Activated CD8-positive, alpha-beta memory T cell treated with anti-CD3 and anti-CD28 coated beads, Interleukin-2, amount 50 U/mL, for 1 hour (primary cell): ENCODE results near the gene GPR143.

Source experiments
- DNase-seq: peaks from one replicate; pipeline ENCODE4 v3.0.0-alpha.2; 2020; ENCODE audit errors: extremely low read depth

GPR143 gene

DNA sequence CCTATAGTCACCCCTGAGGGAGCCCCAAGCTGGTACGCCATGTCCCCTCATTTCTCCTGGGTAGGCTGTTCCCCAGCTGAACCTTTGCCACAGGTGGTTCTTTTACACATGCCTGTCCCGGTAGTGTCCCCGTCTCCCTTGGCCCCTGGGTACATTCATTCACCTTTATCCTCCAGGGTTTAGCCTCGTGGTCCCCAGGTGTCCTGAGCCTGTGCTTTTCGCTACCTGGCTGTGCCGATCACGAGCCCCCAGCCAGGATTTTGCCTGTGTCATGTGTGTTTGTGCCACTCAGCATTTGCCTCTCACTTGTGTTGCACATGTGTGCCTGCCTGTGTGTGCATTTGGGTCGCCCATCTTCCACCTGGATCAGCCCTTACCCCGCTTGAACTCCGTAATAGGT, 57.6 kb downstream of the GPR143 start:
- DNase-seq, result no peak

- no peak for DNase-seq
Measured at GRCh38 chrX:9707306-9708033, 58.2 kb downstream of the GPR143 start.

- no peak for DNase-seq
Measured at GRCh38 chrX:9706421-9706820, 59.2 kb downstream of the GPR143 start.

- no peak for DNase-seq
Measured at GRCh38 chrX:9704876-9705465, 60.7 kb downstream of the GPR143 start.

- DNase-seq, result no peak
Measured at GRCh38 chrX:9703406-9703805, 62.2 kb downstream of the GPR143 start.

GRCh38 chrX:9701790-9702189, 63.9 kb downstream of the GPR143 start:
- no peak for DNase-seq

GRCh38 chrX:9700555-9700954, 65.1 kb downstream of the GPR143 start:
- DNase-seq, result no peak

DNA sequence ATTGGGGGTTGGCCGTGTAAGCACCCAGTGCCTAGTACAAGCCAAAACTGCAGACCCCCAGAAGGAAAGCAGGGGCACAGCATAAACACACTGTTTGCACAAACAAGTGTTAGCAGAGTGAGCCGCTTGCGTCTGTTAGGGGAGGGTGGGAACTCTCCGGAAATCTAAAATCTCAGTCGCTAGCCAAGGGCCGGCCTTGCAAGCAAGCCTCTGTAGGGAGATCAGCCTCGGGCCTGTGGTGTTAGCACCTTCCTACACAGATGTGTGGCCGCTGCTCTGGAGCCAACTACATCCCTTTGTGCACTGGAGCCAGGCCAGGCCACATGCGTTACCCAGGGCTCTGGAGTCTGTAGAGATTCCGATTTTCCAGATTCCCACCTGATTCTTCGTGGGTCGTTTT, 67.1 kb downstream of the GPR143 start:
- no peak for DNase-seq

DNA sequence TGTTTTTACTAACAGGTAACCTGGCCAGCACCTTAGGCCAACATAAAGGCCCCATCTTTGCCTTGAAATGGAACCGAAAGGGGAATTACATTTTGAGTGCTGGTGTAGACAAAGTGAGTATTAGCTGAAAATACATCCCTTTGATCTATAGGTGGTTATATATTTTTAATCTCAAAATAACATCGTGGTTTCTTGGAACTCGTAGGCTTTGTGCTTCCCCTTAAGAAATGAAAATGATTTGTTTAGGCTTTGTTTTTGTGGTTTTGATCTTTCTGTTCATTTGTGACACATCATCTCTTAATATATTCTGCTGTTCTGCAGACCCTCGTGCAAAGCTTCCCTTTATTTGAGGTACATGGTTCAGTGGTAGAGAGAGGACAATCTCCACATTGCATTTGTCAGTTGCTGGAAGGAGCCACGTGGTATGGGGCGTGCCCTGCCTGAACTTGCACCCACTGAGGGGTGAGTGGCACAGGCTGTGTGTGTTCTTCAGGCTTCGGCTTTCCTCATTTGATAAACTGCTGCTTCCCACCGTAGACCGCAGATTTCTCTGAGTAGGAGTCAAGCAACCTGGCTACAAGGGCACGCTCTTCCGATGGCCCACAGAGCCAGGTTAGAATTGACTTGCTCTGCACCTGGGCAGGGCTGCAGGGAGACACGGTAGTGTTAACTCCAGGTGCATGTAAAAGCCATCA, 72.2 kb downstream of the GPR143 start:
- no peak for DNase-seq

DNA sequence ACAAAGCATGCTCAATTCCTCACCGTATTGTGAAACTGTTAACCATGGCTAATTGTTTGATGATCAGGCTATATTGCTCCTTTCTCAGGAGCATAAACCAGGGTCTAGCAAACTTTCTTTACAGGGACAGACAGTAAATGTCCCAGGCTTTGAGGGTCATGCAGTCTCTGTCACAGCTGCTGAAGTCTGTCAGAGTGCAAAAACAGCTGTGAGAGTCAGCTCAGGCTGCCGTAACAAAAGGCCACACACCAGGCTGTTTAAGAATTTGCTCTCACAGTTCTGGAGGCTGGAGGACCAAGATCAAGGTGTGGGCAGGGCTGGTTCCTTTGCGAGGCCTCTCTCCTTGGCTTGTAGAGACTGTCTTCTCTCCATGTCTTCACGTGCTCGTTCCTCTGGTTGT, 75.6 kb downstream of the GPR143 start:
- DNase-seq, result no peak

DNA sequence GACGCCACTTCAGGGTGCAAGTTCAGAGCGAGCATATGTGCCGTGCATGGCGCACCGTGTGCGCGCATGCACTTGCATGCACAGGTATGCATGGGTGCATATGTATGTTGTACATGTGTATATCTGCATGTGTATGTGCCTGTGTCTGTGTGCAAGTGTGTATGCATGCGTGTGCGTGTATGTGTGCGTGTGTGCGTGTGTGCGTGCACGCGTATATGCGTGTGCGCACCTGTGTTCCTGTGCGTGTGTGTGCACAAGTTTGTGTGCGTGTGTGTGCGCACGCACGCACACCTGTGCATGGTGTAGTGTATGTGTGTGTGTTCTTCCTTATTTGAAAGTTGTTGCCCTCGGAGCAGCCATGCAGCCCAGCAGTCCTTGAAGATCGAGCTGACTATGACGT, 76.8 kb downstream of the GPR143 start:
- no peak for DNase-seq

GRCh38 chrX:9687899-9688298, 77.7 kb downstream of the GPR143 start:
- DNase-seq, result no peak

GRCh38 chrX:9683350-9683749, 82.3 kb downstream of the GPR143 start:
- no peak for DNase-seq

DNA sequence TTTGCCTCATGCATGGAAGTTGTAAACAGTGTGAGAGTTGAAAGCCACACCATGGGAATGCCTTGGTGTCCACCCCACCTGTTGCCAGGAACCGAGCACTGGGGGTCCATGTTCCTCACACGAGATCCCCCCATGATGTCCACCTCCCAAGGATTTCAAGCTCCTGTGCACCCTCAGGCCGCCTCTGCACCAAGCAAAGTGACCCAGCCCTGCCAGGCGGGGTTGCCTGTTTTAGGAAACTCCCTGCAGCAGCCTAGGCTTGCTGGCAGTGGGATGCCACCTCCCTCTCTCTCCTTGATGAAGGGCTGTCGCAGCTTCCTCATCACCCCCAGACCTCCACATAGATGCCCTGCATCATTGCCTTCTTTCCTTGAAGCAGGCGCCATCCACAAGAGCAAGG, 82.8 kb downstream of the GPR143 start:
- no peak for DNase-seq

GRCh38 chrX:9682456-9682855, 83.2 kb downstream of the GPR143 start:
- DNase-seq, result no peak

- no peak for DNase-seq
Measured at GRCh38 chrX:9681422-9681821, 84.2 kb downstream of the GPR143 start.

GRCh38 chrX:9681011-9681410, 84.6 kb downstream of the GPR143 start:
- DNase-seq, result no peak

- DNase-seq, result no peak
Measured at GRCh38 chrX:9678215-9678965, 87.3 kb downstream of the GPR143 start.

GRCh38 chrX:9677098-9677739, 88.4 kb downstream of the GPR143 start:
- DNase-seq, result no peak

GRCh38 chrX:9676738-9677097, 88.9 kb downstream of the GPR143 start:
- no peak for DNase-seq

DNA sequence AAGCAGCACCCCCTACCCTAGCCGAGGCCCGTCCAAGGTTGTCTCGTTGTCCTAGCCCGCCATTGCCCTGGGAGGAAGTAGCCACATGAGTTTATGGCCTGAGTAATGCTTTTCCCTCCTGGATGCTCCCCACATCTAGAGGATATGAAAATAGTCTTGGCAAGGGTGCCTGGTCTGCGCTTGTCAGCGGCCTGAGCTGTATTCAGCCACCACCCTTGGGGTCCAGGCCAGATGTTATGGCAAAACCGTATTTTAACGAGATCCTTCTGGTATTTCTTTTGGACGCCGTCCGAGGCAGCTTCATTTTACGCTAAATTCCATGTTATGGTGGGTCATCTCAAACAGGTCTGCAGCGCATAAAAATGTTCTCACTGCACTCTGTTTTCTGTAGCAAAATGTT, 89.3 kb downstream of the GPR143 start:
- no peak for DNase-seq
